Measurements from ENCODE around the gene MTMR6. TPM values are rescaled to one million over a fixed set of nuclear protein-coding genes. Genes with fewer than 3 reads are reported as not detected.

MTMR6 gene
- total RNA-seq, 4 donors from 2014 or later: 10.6 to 15.9 (median 14.3) TPM

- no peak for TF ChIP-seq CTCF (IDR thresholded peaks at IDR 0.05)
- TF ChIP-seq POLR2A (IDR thresholded peaks at IDR 0.05): no peak
- H3K4me3 ChIP-seq (ENCODE audit: low read depth, poor library complexity, severe bottlenecking): no peak overlapping the region
- intact Hi-C loops (cut with DNase I; ENCODE audit: low total_unique reads): no loop called here
- DNase-seq (ENCODE audit: low spot score in 2 of 2): peak in 1 of 2 donors; percentile 57
- 61 to 64% methylated on average over 12 of the region's 12 CpGs for whole genome bisulfite sequencing, 2 donors
These were observed 70.0 kb downstream of the MTMR6 start for GRCh38 chr13:25217023-25217885.

DNA sequence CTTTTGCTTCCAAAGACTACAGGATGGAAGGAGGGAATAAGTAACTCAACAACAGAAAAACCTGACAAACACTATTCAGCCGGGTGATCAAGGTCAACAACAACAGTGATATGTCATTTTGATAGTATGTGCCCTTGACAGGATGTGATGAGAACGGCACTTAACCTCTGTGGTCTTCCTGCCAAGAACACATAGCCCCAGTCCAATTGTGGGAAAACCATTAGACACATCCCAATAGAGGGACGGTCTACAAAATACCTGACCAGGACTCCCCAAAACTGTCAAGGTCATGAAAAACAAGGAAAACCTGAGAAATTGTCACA is 72.1 kb downstream of the MTMR6 start:
- H3K4me3 ChIP-seq (ENCODE audit: low read depth, poor library complexity, severe bottlenecking): no peak overlapping the region
- WGBS, 2 donors: 70 to 74% methylated on average over 3 of the region's 3 CpGs
- no peak for DNase-seq (ENCODE audit: low spot score in 2 of 2)
- intact Hi-C loops (cut with DNase I; ENCODE audit: low total_unique reads): no loop called here
- no peak for TF ChIP-seq POLR2A (IDR thresholded peaks at IDR 0.05)
- TF ChIP-seq CTCF (IDR thresholded peaks at IDR 0.05): no peak

DNA sequence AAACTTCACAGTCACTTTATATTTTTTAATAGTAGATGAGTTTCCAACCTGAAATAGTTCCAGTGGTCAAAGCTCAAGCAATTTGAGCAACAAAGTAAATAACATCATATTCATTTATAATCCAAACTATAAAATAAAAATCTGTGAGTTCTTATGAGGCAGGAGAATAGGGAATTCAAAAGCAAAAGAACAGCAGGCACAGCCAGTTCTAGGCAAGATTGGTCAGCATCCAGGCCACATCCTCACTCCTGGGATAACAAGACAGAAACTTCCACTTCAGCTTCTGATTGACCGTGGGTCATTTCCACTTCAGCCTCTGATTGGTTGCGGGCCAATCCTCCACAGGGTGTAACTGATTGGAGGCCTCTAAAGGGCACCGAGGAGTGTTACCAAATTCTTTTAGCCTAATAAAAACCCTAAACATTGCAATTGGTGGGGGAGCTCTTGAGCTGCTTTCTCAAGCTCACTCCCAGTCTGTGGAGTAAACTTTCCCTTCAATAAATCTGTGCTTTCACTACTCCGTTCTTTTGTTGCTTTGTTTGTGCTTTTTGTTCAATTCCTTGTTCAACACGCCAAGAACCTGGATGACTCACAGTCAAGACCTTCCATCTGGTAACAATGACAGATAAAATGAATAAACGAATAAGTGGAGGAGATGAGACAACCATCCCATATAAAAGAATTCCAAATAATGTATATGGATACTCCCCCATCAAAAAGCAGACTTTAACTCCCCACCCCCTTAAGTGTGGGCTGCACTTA is 72.6 kb downstream of the MTMR6 start:
- intact Hi-C loops (cut with DNase I; ENCODE audit: low total_unique reads): no loop called here
- H3K4me3 ChIP-seq (ENCODE audit: low read depth, poor library complexity, severe bottlenecking): no peak overlapping the region
- TF ChIP-seq CTCF (IDR thresholded peaks at IDR 0.05) (no peak), POLR2A (IDR thresholded peaks at IDR 0.05) (no peak)
- DNase-seq (ENCODE audit: low spot score in 2 of 2): peak; percentile 29 to 68
- 42 to 48% methylated on average over 6 of the region's 6 CpGs for WGBS, 2 donors

GRCh38 chr13:25213715-25214114 is 73.6 kb downstream of the MTMR6 start:
- peak; percentile 37 to 69 for DNase-seq (ENCODE audit: low spot score in 2 of 2)
- intact Hi-C loops (cut with DNase I; ENCODE audit: low total_unique reads): no loop called here
- WGBS, 2 donors: 56 to 62% methylated on average over 2 of the region's 2 CpGs
- TF ChIP-seq CTCF (IDR thresholded peaks at IDR 0.05) (no peak), POLR2A (IDR thresholded peaks at IDR 0.05) (no peak)
- H3K4me3 ChIP-seq (ENCODE audit: low read depth, poor library complexity, severe bottlenecking): no peak overlapping the region

- H3K4me3 ChIP-seq (ENCODE audit: low read depth, poor library complexity, severe bottlenecking): no peak overlapping the region
- WGBS, 2 donors: 64 to 78% methylated on average over 13 of the region's 13 CpGs
- DNase-seq (ENCODE audit: low spot score in 2 of 2): no peak
- TF ChIP-seq POLR2A (IDR thresholded peaks at IDR 0.05): no peak
- TF ChIP-seq CTCF (IDR thresholded peaks at IDR 0.05): no peak
- intact Hi-C loops (cut with DNase I; ENCODE audit: low total_unique reads): no loop called here
These were observed 76.3 kb downstream of the MTMR6 start for GRCh38 chr13:25210842-25211569.
